NCI-H2081 (cell line): ENCODE data around the gene CACNA1I.
"Not testable (repeated sequence)": the region's sequence is repeated elsewhere in the genome, so short reads cannot be mapped to it uniquely, and the experiment has no call there.

ENCODE experiments used
- DNase-seq, 2 experiments: peaks; one replicate each; lab custom pipeline; 2025; lab: John Stamatoyannopoulos, UW

CACNA1I gene

DNA sequence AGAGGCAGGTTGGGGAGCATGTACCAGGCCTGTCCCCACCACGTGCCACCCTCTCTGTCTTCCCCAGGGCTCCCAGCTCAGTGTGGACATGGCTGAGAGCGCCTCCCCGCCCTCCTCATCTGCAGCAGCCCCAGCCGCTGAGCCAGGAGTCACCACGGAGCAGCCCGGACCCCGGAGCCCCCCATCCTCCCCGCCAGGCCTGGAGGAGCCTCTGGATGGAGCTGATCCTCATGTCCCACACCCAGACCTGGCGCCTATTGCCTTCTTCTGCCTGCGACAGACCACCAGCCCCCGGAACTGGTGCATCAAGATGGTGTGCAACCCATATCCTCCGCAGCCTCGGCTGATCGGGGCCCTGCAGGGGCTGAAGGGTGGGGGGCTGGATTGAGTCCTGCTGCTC lies at the start of gene CACNA1I:
Gene CACNA1I, plus strand, starts transcription at position 89 of the 400 bp plus-strand sequence. Its CDS starts 0 bp downstream, at position 89.
- no peak for DNase-seq

- not testable (repeated sequence) for DNase-seq
Measured at GRCh38 chr22:39521106-39521885, 49.3 kb upstream of the CACNA1I start.

GRCh38 chr22:39522091-39522490 lies 48.5 kb upstream of the CACNA1I start:
- not testable (repeated sequence) for DNase-seq

GRCh38 chr22:39522567-39523300 lies 47.8 kb upstream of the CACNA1I start:
- DNase-seq = peak; percentile 57 to 71

GRCh38 chr22:39524089-39524752 lies 46.3 kb upstream of the CACNA1I start:
- no peak for DNase-seq

GRCh38 chr22:39524753-39525657 lies 45.5 kb upstream of the CACNA1I start:
- no peak for DNase-seq

DNA sequence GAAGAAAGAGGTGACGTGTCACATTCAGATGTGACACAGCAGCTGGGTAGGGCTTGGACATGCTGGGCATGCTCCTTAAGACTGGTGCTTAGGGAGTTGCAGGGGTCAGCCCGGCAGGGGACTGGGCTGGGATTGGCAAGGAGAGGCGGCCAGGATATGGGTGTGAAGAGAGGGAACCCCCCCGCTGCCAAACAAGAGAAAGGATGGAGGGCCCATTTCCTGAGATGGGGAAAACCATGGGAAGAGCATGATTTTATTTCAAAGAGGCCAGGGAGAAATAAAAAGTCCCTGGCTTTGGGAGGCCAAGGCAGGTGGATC lies 44.9 kb upstream of the CACNA1I start:
- DNase-seq = no peak

DNA sequence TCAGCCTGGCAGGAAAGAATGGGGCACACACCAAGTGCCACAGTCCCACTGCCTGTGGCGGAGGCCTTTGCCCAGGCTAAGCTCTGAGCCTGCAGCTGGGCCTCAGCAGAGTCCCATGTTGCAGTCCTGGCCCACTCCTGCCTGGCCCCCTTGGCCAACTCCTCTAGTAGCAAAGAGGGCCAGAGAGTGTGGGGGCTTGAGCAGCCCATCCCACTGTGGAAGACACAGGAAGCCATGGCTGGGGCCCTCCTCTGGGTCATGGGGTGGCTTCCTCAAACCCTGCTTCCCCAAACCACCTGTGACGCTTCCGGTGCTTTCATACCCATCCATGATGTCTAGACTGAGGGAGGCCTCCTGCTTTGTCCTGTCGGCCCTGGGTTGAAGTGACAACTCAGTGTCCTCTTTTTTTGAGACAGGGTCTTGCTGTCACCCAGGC lies 43.8 kb upstream of the CACNA1I start:
- DNase-seq = no peak

GRCh38 chr22:39527481-39527961 lies 43.0 kb upstream of the CACNA1I start:
- DNase-seq = peak in 1 of 2 experiments; percentile 38

GRCh38 chr22:39528080-39528661 lies 42.4 kb upstream of the CACNA1I start:
- DNase-seq = peak; percentile 37 to 67

GRCh38 chr22:39528681-39529486 lies 41.7 kb upstream of the CACNA1I start:
- peak; percentile 91 to 96 for DNase-seq

- DNase-seq = no peak
Measured at GRCh38 chr22:39529487-39529851, 41.1 kb upstream of the CACNA1I start.

DNA sequence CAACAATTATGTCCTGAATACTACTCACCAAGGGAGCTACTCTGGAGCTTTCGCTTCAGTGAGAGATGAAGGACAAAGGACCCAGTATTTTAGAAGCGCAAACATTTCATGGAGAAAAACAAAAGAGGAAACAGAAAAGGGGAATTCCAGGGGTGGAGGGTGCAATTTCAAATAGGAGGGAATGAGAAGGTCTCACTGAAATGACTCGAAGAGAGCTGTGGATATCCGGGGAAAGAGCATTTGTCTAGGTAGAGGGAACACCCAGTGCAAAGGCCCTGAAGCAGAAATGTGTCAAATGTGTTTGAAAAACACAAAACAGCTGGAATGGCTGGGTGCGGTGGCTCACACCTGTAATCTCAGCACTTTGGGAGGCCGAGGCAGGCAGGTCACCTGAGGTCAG lies 40.4 kb upstream of the CACNA1I start:
- no peak for DNase-seq

- no peak for DNase-seq
Measured at GRCh38 chr22:39530692-39531331, 39.7 kb upstream of the CACNA1I start.

- peak; percentile 97 to 99 for DNase-seq
Measured at GRCh38 chr22:39532215-39533073, 38.1 kb upstream of the CACNA1I start, which contains the start of gene RPS19BP1. Gene RPS19BP1 (minus strand): TSS chr22:39532748. CDS start chr22:39532738, 10 bp downstream.

DNA sequence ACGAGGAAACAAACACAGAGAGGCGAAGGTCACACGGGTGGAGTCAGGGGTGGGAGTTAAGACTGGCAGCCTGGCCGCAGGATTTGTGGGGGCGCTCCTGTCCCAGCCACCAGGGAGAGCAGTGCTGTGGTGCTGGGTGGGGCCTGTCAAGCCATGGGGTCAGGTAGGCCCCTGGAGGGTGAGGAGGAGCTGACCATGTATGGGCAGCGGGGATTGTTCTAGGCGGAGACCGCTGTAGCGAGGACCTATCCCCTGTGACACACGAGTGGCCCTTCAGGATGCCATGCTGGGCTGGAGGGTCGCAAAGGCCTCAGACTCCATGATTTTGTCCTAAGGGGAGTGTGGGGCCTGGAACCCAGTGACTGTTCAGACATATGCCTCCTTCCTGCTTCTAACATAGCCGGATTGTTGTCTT lies 36.5 kb upstream of the CACNA1I start:
- DNase-seq = no peak

DNA sequence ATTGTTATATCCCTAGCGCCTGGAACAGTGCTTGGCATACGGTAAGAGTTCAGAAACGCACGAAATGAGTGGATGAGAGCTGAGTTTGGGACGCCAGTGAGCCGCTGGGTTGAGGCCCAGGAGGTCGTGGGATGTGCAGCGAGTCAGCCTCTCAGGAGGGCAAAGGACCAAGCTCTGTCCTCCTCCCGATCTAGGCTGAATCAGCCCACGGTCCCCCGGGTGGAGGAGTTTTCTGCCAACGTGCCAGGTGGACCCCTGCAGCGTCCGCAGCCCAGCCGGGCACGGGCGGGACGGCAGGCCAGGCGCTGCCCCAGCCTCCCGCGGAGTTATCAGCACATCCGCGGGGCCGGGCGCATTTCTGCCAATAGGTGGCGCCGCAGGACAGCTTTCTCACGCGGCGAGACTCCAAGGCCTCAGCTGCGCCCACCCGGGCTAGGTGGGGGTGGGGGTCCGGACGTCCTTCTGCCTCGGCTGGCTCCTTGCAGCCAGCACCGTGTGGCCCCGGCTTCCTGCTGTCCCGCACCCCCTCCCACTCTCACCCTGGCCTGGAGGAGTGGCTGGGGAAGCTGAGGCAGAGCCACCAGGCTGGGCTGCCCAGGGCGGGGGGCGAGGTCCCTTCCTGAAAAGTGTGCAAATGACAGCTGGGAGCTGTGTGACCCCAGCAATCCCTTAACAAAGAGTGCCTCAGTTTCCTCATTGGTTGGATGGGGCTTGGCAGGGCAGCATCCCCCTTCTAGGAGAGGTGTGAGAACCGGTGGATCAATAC lies 35.8 kb upstream of the CACNA1I start:
- DNase-seq = peak; percentile 62 to 70

GRCh38 chr22:39535357-39535725 lies 35.2 kb upstream of the CACNA1I start:
- no peak for DNase-seq
